SH-SY5Y (cell line): Measurements from ENCODE around the gene CORO6.

ENCODE experiments used
- GATA2 ChIP-seq: IDR thresholded peaks from 2 replicates; pipeline ENCODE4 v1.6.1; 2011; ENCODE audit warnings: mild to moderate bottlenecking, low read depth, low read length
- GATA3 ChIP-seq: IDR thresholded peaks from 2 replicates; pipeline ENCODE4 v1.6.1; 2011; ENCODE audit warnings: low read depth, mild to moderate bottlenecking, low read length, moderate library complexity

- TF ChIP-seq GATA2 (no peak), GATA3 (no peak)
Observed at GRCh38 chr17:29612094-29612403, 10.7 kb downstream of the CORO6 start.
